Left lung (tissue), 10 donors: ENCODE data around the gene RBMS3. TPM values are rescaled to one million over a fixed set of nuclear protein-coding genes. Genes with fewer than 3 reads are reported as not detected.

Experiments
- ATAC-seq: fragments of 200-7000 bp; cut with Tn5 transposase; one replicate; pipeline ENCODE4 v1.9.1; 2020; ENCODE audit warnings: moderate library complexity
- DNase-seq, 4 donors: peaks; one replicate each; pipeline ENCODE4 v3.0.0-alpha.2; 2013 to 2020
- H3K27ac ChIP-seq, 2 donors: fragments of 200-600 bp; sonication (generic) in 1 of 2; one replicate each; pipeline versions ENCODE4 v1.5.0 to v1.8.0; 2020 to 2021
- H3K27me3 ChIP-seq, 2 donors: fragments of 200-600 bp; sonication (generic) in 1 of 2; one replicate each; pipeline versions ENCODE4 v1.5.0 to v1.8.0; 2020 to 2021
- H3K36me3 ChIP-seq, 2 donors: fragments of 200-600 bp; sonication (generic) in 1 of 2; one replicate each; pipeline versions ENCODE4 v1.5.0 to v1.8.0; 2020 to 2021
- H3K4me1 ChIP-seq, 2 donors: fragments of 200-600 bp; one replicate each; pipeline ENCODE4 v1.8.0; 2021
- H3K4me3 ChIP-seq, 2 donors: fragments of 200-600 bp; sonication (generic) in 1 of 2; one replicate each; pipeline versions ENCODE4 v1.5.0 to v1.8.0; 2020 to 2021; ENCODE audit warnings: mild to moderate bottlenecking in 1 of 2
- H3K9me3 ChIP-seq, 2 donors: fragments of 200-600 bp; sonication (generic) in 1 of 2; one replicate each; pipeline versions ENCODE4 v1.5.0 to v1.8.0; 2020 to 2021
- CTCF ChIP-seq, 2 donors: fragments of 200-600 bp; sonication (generic) in 1 of 2; IDR thresholded peaks; one replicate each; pipeline versions ENCODE4 v1.5.0 to v1.8.0; 2021; ENCODE audit warnings: antibody characterized with exemption in 2 of 2
- intact Hi-C, 2 donors: fragments of 100-400 bp; cut with DNase I; formaldehyde crosslinking; loops; one replicate each; pipeline versions ENCODE4 v1.11.2 to v1.14.2; 2022
- polyA plus RNA-seq, 6 donors: library from polyadenylated mRNA; unstranded; fragments of 120-200 nt; gene quantifications; one replicate each; pipeline ENCODE4 v1.2.1, GENCODE V29; 2013; ENCODE audit not compliant: insufficient read length in 6 of 6
- total RNA-seq, 2 donors: library from RNA; stranded (reverse); fragmentation: NEBNext Ultra II Directional; extraction: Animal tissue kit (Norgen Biotek cat#: 25700); gene quantifications; one replicate each; pipeline ENCODE4 v1.2.1, GENCODE V29; 2021
- donor health status: DM: no; HTN: yes; CAD: no.
- donor health status: DM: no; HTN: no; CAD: no.

Gene RBMS3
- total and polyA plus RNA-seq, 8 donors, result 27.1 to 51.6 (median 37.6) TPM

GRCh38 chr3:29697989-29698388, 417.1 kb downstream of the RBMS3 start:
- peaks cover 16 to 19% of the 10 kb centered on the region in 2 donors for H3K4me1 ChIP-seq
- no peak for ATAC-seq
- intact Hi-C loops, result no loop called here
- no peak overlapping the region for H3K27ac ChIP-seq
- H3K27me3 ChIP-seq, result no peaks in the 10 kb centered on the region
- H3K36me3 ChIP-seq, result peaks cover 0 to 6% of the 10 kb centered on the region in 2 donors
- no peak for DNase-seq
- no peak for TF ChIP-seq CTCF (IDR thresholded peaks at IDR 0.05)
- H3K9me3 ChIP-seq, result peaks cover 0 to 10% of the 10 kb centered on the region in 2 donors
- H3K4me3 ChIP-seq, result no peak overlapping the region

DNA sequence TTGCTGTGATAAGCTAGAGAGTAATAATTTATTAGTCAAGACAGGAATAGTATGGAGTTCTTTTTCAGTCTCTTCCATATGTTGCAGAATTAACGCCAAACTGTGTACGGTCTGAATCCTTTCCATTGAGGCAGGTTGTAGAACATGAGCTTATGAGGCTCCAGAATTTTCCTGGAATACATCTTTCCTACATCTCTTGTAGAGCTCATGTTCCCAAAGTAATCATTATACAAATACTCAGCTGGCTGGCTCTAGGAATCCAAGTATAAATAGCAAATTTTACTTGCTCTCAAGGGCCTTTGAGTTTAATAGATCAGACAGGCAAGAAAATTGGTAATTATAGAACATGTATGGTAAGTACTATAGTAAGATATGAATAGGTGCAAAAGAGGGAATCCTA, 419.4 kb downstream of the RBMS3 start:
- no peaks in the 10 kb centered on the region for H3K27me3 ChIP-seq
- H3K4me1 ChIP-seq, result peaks cover under 1 to 9% of the 10 kb centered on the region in 2 donors
- TF ChIP-seq CTCF (IDR thresholded peaks at IDR 0.05), result no peak
- intact Hi-C loops, result no loop called here
- H3K36me3 ChIP-seq, result peaks cover 0 to 6% of the 10 kb centered on the region in 2 donors
- DNase-seq (no peak), ATAC-seq (no peak)
- H3K27ac ChIP-seq, result no peak overlapping the region
- peaks cover 0 to 10% of the 10 kb centered on the region in 2 donors for H3K9me3 ChIP-seq
- no peak overlapping the region for H3K4me3 ChIP-seq

GRCh38 chr3:29701326-29701983, 420.6 kb downstream of the RBMS3 start:
- no peak for ATAC-seq

GRCh38 chr3:29705906-29706844, 425.3 kb downstream of the RBMS3 start:
- no peaks in the 10 kb centered on the region for H3K4me1 ChIP-seq
- DNase-seq (no peak), ATAC-seq (no peak)
- peaks cover 0 to 7% of the 10 kb centered on the region in 2 donors for H3K9me3 ChIP-seq
- H3K27me3 ChIP-seq, result no peaks in the 10 kb centered on the region
- TF ChIP-seq CTCF (IDR thresholded peaks at IDR 0.05), result no peak
- no peak overlapping the region for H3K27ac ChIP-seq
- no peak overlapping the region for H3K4me3 ChIP-seq
- intact Hi-C loops, result no loop called here
- peaks cover 0 to 6% of the 10 kb centered on the region in 2 donors for H3K36me3 ChIP-seq

More at GRCh38 chr3:29701326-29701983, 420.6 kb downstream of the RBMS3 start:
- no peaks in the 10 kb centered on the region for H3K27me3 ChIP-seq
- no peak for TF ChIP-seq CTCF (IDR thresholded peaks at IDR 0.05)
- H3K27ac ChIP-seq, result no peak overlapping the region
- no peak overlapping the region for H3K4me3 ChIP-seq
- peaks cover 0 to 6% of the 10 kb centered on the region in 2 donors for H3K36me3 ChIP-seq
- DNase-seq, result peak in 1 of 4 donors; percentile 75
- H3K4me1 ChIP-seq, result no peaks in the 10 kb centered on the region
- intact Hi-C loops, result no loop called here
- peaks cover 0 to 10% of the 10 kb centered on the region in 2 donors for H3K9me3 ChIP-seq

GRCh38 chr3:29708884-29709283, 428.0 kb downstream of the RBMS3 start:
- no peak for ATAC-seq
- H3K4me1 ChIP-seq, result no peaks in the 10 kb centered on the region
- DNase-seq, result no peak
- no peak for TF ChIP-seq CTCF (IDR thresholded peaks at IDR 0.05)
- H3K27me3 ChIP-seq, result no peaks in the 10 kb centered on the region
- intact Hi-C loops, result no loop called here
- no peaks in the 10 kb centered on the region for H3K36me3 ChIP-seq
- no peak overlapping the region for H3K27ac ChIP-seq
- H3K4me3 ChIP-seq, result no peak overlapping the region
- H3K9me3 ChIP-seq, result no peaks in the 10 kb centered on the region
